ENCODE data around the gene HMGB4.

The HMGB4 gene

GRCh38 chr1:33898406-33898805, 34.5 kb downstream of the HMGB4 start:
- Histone ChIP-seq H3K4me3 (ENCODE audit: low read depth, low read length) (no peak overlapping the region), H3K27me3 (ENCODE audit: insufficient read depth, low read depth, severe bottlenecking) (peaks cover 68% of the 10 kb centered on the region), H3K27ac (no peak overlapping the region), H3K9me3 (ENCODE audit: severe bottlenecking) (no peaks in the 10 kb centered on the region), H3K36me3 (no peaks in the 10 kb centered on the region)
- no peak for DNase-seq
- TF ChIP-seq CTCF (IDR thresholded peaks at IDR 0.05; ENCODE audit: low read depth, low read length), result no peak

GRCh38 chr1:33898881-33899280, 35.0 kb downstream of the HMGB4 start:
- H3K9me3 ChIP-seq (ENCODE audit: severe bottlenecking), result no peaks in the 10 kb centered on the region
- no peaks in the 10 kb centered on the region for H3K36me3 ChIP-seq
- no peak overlapping the region for H3K27ac ChIP-seq
- no peak overlapping the region for H3K4me3 ChIP-seq (ENCODE audit: low read depth, low read length)
- no peak for DNase-seq
- TF ChIP-seq CTCF (IDR thresholded peaks at IDR 0.05; ENCODE audit: low read depth, low read length), result no peak
- peaks cover 70% of the 10 kb centered on the region for H3K27me3 ChIP-seq (ENCODE audit: insufficient read depth, low read depth, severe bottlenecking)

GRCh38 chr1:33899746-33900145, 35.9 kb downstream of the HMGB4 start:
- Histone ChIP-seq H3K36me3 (no peaks in the 10 kb centered on the region), H3K4me3 (ENCODE audit: low read depth, low read length) (no peak overlapping the region), H3K27ac (no peak overlapping the region), H3K9me3 (ENCODE audit: severe bottlenecking) (no peaks in the 10 kb centered on the region), H3K27me3 (ENCODE audit: insufficient read depth, low read depth, severe bottlenecking) (peaks cover 73% of the 10 kb centered on the region)
- TF ChIP-seq CTCF (IDR thresholded peaks at IDR 0.05; ENCODE audit: low read depth, low read length), result no peak
- no peak for DNase-seq

GRCh38 chr1:33902486-33903209, 38.8 kb downstream of the HMGB4 start:
- no peak for TF ChIP-seq CTCF (IDR thresholded peaks at IDR 0.05; ENCODE audit: low read depth, low read length)
- no peak overlapping the region for H3K4me3 ChIP-seq (ENCODE audit: low read depth, low read length)
- no peak for DNase-seq
- no peak overlapping the region for H3K27ac ChIP-seq
- no peaks in the 10 kb centered on the region for H3K9me3 ChIP-seq (ENCODE audit: severe bottlenecking)
- no peaks in the 10 kb centered on the region for H3K36me3 ChIP-seq
- H3K27me3 ChIP-seq (ENCODE audit: insufficient read depth, low read depth, severe bottlenecking), result peaks cover 67% of the 10 kb centered on the region

GRCh38 chr1:33903210-33903589, 39.3 kb downstream of the HMGB4 start:
- H3K36me3 ChIP-seq, result no peaks in the 10 kb centered on the region
- H3K27me3 ChIP-seq (ENCODE audit: insufficient read depth, low read depth, severe bottlenecking), result peaks cover 65% of the 10 kb centered on the region
- H3K9me3 ChIP-seq (ENCODE audit: severe bottlenecking), result no peaks in the 10 kb centered on the region
- DNase-seq, result no peak
- no peak for TF ChIP-seq CTCF (IDR thresholded peaks at IDR 0.05; ENCODE audit: low read depth, low read length)
- no peak overlapping the region for H3K27ac ChIP-seq
- H3K4me3 ChIP-seq (ENCODE audit: low read depth, low read length), result no peak overlapping the region

GRCh38 chr1:33905241-33905640, 41.4 kb downstream of the HMGB4 start:
- Histone ChIP-seq H3K4me3 (ENCODE audit: low read depth, low read length) (no peak overlapping the region), H3K9me3 (ENCODE audit: severe bottlenecking) (no peaks in the 10 kb centered on the region), H3K27me3 (ENCODE audit: insufficient read depth, low read depth, severe bottlenecking) (peaks cover 66% of the 10 kb centered on the region), H3K27ac (no peak overlapping the region), H3K36me3 (no peaks in the 10 kb centered on the region)
- DNase-seq, result no peak
- no peak for TF ChIP-seq CTCF (IDR thresholded peaks at IDR 0.05; ENCODE audit: low read depth, low read length)

Data from WERI-Rb-1 (cell line).